GM23338 (cell line): ENCODE results near the gene POU5F1. TPM values are rescaled to one million over a fixed set of nuclear protein-coding genes. Genes with fewer than 3 reads are reported as not detected.

Experiments
- ATAC-seq: fragments of 200-7000 bp; cut with Tn5 transposase; 3 replicates; pipeline ENCODE4 v1.9.1; 2020
- DNase-seq: peaks from one replicate; pipeline ENCODE4 v3.0.0-alpha.2; 2015; ENCODE audit warnings: low spot score
- H2AFZ ChIP-seq: fragments of 200-600 bp; sonication (generic); 2 replicates; pipeline ENCODE4 v1.8.0; 2016; ENCODE audit warnings: antibody characterized with exemption, mild to moderate bottlenecking, moderate library complexity
- H3F3A ChIP-seq: fragments of 200-600 bp; sonication (generic); replicated peaks from 2 replicates; pipeline ENCODE4 v1.8.0; 2017; ENCODE audit warnings: antibody characterized with exemption, mixed run types, low read depth
- H3K27ac ChIP-seq: fragments of 200-600 bp; sonication (generic); 2 replicates; pipeline ENCODE4 v1.6.1; 2016; ENCODE audit warnings: low read depth
- H3K27me3 ChIP-seq: fragments of 200-600 bp; sonication (generic); 2 replicates; pipeline ENCODE4 v1.8.0; 2016; ENCODE audit warnings: mild to moderate bottlenecking, mixed run types, moderate library complexity; ENCODE audit not compliant: insufficient read depth
- H3K36me3 ChIP-seq: fragments of 200-600 bp; sonication (generic); 2 replicates; pipeline ENCODE4 v1.8.0; 2016; ENCODE audit warnings: mild to moderate bottlenecking; ENCODE audit not compliant: insufficient read depth
- H3K4me1 ChIP-seq: fragments of 200-600 bp; sonication (generic); 2 replicates; pipeline ENCODE4 v1.8.0; 2016; ENCODE audit warnings: mild to moderate bottlenecking, moderate library complexity; ENCODE audit not compliant: insufficient read depth
- H3K4me2 ChIP-seq: fragments of 200-600 bp; sonication (generic); 2 replicates; pipeline ENCODE4 v1.7.1; 2017; ENCODE audit warnings: mixed run types
- H3K4me3 ChIP-seq: fragments of 200-600 bp; sonication (generic); 2 replicates; pipeline ENCODE4 v1.6.1; 2016; ENCODE audit warnings: mixed run types
- H3K79me2 ChIP-seq: fragments of 200-600 bp; sonication (generic); replicated peaks from 2 replicates; pipeline ENCODE4 v1.8.0; 2017; ENCODE audit warnings: mild to moderate bottlenecking; ENCODE audit not compliant: insufficient read depth
- H3K9me2 ChIP-seq: fragments of 200-600 bp; sonication (generic); 2 replicates; pipeline ENCODE4 v1.8.0; 2017; ENCODE audit not compliant: insufficient read depth
- H4K20me1 ChIP-seq: fragments of 200-600 bp; sonication (generic); replicated peaks from 2 replicates; pipeline ENCODE4 v1.8.0; 2017; ENCODE audit warnings: mild to moderate bottlenecking; ENCODE audit not compliant: insufficient read depth
- H3K27ac Mint-ChIP-seq: 2 replicates; pipeline ENCODE4 v1.8.0; 2020; ENCODE audit warnings: inconsistent platforms, mild to moderate bottlenecking, moderate library complexity, mixed read lengths
- H3K27me3 Mint-ChIP-seq: 3 replicates; pipeline ENCODE4 v1.8.0; 2022; ENCODE audit warnings: low read depth, mild to moderate bottlenecking, moderate library complexity, mixed read lengths, inconsistent platforms; ENCODE audit not compliant: insufficient read depth, poor library complexity
- H3K36me3 Mint-ChIP-seq: 3 replicates; pipeline ENCODE4 v1.8.0; 2021; ENCODE audit warnings: low read depth, mild to moderate bottlenecking, inconsistent platforms, moderate library complexity, mixed read lengths
- H3K4me1 Mint-ChIP-seq: 3 replicates; pipeline ENCODE4 v1.8.0; 2020; ENCODE audit warnings: mild to moderate bottlenecking, inconsistent platforms, mixed read lengths
- H3K4me3 Mint-ChIP-seq: 3 replicates; pipeline ENCODE4 v1.8.0; 2021; ENCODE audit warnings: moderate library complexity, mild to moderate bottlenecking, inconsistent platforms, mixed read lengths
- H3K9me3 Mint-ChIP-seq: 3 replicates; pipeline ENCODE4 v1.8.0; 2020; ENCODE audit warnings: moderate library complexity, mild to moderate bottlenecking, inconsistent platforms, mixed read lengths
- EZH2phosphoT487 ChIP-seq: fragments of 200-600 bp; sonication (generic); IDR thresholded peaks from one replicate; pipeline ENCODE4 v1.8.1; 2018; ENCODE audit warnings: antibody characterized with exemption; ENCODE audit not compliant: unreplicated experiment
- JUNB ChIP-seq: IDR thresholded peaks from one replicate; pipeline ENCODE4 v1.6.1; 2016; ENCODE audit warnings: antibody characterized with exemption; ENCODE audit not compliant: unreplicated experiment
- NANOG ChIP-seq: IDR thresholded peaks from 2 replicates; pipeline ENCODE4 v1.6.1; 2016; ENCODE audit warnings: antibody characterized with exemption, borderline replicate concordance
- POLR2AphosphoS5 ChIP-seq: IDR thresholded peaks from 2 replicates; pipeline ENCODE4 v1.6.1; 2016; ENCODE audit warnings: antibody characterized with exemption, low read depth
- STAT1 ChIP-seq: IDR thresholded peaks from one replicate; pipeline ENCODE4 v1.6.1; 2016; ENCODE audit warnings: antibody characterized with exemption; ENCODE audit not compliant: unreplicated experiment
- ZNF114 ChIP-seq: fragments of 250-450 bp; sonication (Bioruptor Pico); IDR thresholded peaks from 2 replicates; pipeline ENCODE4 v1.5.0; 2020; ENCODE audit warnings: mild to moderate bottlenecking, moderate library complexity
- ZNF331 ChIP-seq: fragments of 250-450 bp; sonication (Bioruptor Pico); IDR thresholded peaks from 2 replicates; pipeline ENCODE4 v1.5.0; 2020; ENCODE audit warnings: low read depth, mild to moderate bottlenecking, moderate library complexity
- polyA plus RNA-seq: library from polyadenylated mRNA; unstranded; fragments of >200 nt; fragmentation: Nextera tagmentation; extraction: Ambion mirVana; gene quantifications from 2 replicates; pipeline ENCODE4 v1.2.1, GENCODE V29; 2016
- total RNA-seq: library from RNA; depleted of rRNA; stranded (reverse); fragments of >200 nt; shearing (Covaris generic); gene quantifications from 2 replicates; pipeline ENCODE4 v1.2.3, GENCODE V29; 2014
- TF ChIP-seq, protein P1 (sequence below): IDR thresholded peaks from one replicate; pipeline ENCODE4 v1.6.1; 2018; ENCODE audit warnings: antibody characterized with exemption; ENCODE audit not compliant: unreplicated experiment
- TF ChIP-seq, protein P2 (sequence below): fragments of 250-450 bp; sonication (Bioruptor Pico); IDR thresholded peaks from 2 replicates; pipeline ENCODE4 v1.5.0; 2020; ENCODE audit warnings: mild to moderate bottlenecking, moderate library complexity

POU5F1 gene
- total and polyA plus RNA-seq, 2 experiments from 2014 or later = 1,839 to 3,419 TPM

DNA sequence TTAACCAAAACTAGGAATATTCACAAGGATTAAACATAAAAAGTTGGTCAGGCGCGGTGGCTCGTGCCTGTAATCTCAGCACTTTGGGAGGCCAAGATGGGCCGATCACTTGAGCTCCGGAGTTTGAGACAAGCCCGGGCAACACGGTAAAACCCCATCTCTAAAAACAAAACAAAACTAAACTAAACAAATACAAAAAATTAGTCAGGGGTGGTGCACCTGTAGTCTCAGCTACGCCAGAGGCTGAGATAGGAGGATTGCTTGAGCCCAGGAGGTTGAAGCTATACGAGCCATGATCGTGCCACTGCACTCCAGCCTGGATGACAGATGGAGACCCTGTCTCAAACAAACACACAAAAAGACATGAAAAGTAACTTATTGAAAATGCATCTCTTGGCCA is 34.8 kb downstream of the POU5F1 start:
- 0 out of 2 replicates have a peak, but pooled peaks cover 7% of the 10 kb centered on the region for H3K4me1 ChIP-seq
- peaks cover 12% of the 10 kb centered on the region for H3K27me3 Mint-ChIP-seq
- no peak overlapping the region for H3K4me3 Mint-ChIP-seq
- DNase-seq (no peak), ATAC-seq (no peak)
- 0 out of 3 replicates have a peak, but pooled peaks cover 3% of the 10 kb centered on the region for H3K36me3 Mint-ChIP-seq
- no peak for TF ChIP-seq NANOG
- no peak for TF ChIP-seq JUNB
- no peak for TF ChIP-seq ZNF331 (CRISPR knock-in tag)
- TF ChIP-seq POLR2AphosphoS5 = no peak
- TF ChIP-seq STAT1 = no peak
- no peak for TF ChIP-seq EZH2phosphoT487
- TF ChIP-seq, protein P1, sequence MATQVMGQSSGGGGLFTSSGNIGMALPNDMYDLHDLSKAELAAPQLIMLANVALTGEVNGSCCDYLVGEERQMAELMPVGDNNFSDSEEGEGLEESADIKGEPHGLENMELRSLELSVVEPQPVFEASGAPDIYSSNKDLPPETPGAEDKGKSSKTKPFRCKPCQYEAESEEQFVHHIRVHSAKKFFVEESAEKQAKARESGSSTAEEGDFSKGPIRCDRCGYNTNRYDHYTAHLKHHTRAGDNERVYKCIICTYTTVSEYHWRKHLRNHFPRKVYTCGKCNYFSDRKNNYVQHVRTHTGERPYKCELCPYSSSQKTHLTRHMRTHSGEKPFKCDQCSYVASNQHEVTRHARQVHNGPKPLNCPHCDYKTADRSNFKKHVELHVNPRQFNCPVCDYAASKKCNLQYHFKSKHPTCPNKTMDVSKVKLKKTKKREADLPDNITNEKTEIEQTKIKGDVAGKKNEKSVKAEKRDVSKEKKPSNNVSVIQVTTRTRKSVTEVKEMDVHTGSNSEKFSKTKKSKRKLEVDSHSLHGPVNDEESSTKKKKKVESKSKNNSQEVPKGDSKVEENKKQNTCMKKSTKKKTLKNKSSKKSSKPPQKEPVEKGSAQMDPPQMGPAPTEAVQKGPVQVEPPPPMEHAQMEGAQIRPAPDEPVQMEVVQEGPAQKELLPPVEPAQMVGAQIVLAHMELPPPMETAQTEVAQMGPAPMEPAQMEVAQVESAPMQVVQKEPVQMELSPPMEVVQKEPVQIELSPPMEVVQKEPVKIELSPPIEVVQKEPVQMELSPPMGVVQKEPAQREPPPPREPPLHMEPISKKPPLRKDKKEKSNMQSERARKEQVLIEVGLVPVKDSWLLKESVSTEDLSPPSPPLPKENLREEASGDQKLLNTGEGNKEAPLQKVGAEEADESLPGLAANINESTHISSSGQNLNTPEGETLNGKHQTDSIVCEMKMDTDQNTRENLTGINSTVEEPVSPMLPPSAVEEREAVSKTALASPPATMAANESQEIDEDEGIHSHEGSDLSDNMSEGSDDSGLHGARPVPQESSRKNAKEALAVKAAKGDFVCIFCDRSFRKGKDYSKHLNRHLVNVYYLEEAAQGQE = no peak
- no peak for TF ChIP-seq ZNF114 (CRISPR knock-in tag)
- TF ChIP-seq, protein P2, sequence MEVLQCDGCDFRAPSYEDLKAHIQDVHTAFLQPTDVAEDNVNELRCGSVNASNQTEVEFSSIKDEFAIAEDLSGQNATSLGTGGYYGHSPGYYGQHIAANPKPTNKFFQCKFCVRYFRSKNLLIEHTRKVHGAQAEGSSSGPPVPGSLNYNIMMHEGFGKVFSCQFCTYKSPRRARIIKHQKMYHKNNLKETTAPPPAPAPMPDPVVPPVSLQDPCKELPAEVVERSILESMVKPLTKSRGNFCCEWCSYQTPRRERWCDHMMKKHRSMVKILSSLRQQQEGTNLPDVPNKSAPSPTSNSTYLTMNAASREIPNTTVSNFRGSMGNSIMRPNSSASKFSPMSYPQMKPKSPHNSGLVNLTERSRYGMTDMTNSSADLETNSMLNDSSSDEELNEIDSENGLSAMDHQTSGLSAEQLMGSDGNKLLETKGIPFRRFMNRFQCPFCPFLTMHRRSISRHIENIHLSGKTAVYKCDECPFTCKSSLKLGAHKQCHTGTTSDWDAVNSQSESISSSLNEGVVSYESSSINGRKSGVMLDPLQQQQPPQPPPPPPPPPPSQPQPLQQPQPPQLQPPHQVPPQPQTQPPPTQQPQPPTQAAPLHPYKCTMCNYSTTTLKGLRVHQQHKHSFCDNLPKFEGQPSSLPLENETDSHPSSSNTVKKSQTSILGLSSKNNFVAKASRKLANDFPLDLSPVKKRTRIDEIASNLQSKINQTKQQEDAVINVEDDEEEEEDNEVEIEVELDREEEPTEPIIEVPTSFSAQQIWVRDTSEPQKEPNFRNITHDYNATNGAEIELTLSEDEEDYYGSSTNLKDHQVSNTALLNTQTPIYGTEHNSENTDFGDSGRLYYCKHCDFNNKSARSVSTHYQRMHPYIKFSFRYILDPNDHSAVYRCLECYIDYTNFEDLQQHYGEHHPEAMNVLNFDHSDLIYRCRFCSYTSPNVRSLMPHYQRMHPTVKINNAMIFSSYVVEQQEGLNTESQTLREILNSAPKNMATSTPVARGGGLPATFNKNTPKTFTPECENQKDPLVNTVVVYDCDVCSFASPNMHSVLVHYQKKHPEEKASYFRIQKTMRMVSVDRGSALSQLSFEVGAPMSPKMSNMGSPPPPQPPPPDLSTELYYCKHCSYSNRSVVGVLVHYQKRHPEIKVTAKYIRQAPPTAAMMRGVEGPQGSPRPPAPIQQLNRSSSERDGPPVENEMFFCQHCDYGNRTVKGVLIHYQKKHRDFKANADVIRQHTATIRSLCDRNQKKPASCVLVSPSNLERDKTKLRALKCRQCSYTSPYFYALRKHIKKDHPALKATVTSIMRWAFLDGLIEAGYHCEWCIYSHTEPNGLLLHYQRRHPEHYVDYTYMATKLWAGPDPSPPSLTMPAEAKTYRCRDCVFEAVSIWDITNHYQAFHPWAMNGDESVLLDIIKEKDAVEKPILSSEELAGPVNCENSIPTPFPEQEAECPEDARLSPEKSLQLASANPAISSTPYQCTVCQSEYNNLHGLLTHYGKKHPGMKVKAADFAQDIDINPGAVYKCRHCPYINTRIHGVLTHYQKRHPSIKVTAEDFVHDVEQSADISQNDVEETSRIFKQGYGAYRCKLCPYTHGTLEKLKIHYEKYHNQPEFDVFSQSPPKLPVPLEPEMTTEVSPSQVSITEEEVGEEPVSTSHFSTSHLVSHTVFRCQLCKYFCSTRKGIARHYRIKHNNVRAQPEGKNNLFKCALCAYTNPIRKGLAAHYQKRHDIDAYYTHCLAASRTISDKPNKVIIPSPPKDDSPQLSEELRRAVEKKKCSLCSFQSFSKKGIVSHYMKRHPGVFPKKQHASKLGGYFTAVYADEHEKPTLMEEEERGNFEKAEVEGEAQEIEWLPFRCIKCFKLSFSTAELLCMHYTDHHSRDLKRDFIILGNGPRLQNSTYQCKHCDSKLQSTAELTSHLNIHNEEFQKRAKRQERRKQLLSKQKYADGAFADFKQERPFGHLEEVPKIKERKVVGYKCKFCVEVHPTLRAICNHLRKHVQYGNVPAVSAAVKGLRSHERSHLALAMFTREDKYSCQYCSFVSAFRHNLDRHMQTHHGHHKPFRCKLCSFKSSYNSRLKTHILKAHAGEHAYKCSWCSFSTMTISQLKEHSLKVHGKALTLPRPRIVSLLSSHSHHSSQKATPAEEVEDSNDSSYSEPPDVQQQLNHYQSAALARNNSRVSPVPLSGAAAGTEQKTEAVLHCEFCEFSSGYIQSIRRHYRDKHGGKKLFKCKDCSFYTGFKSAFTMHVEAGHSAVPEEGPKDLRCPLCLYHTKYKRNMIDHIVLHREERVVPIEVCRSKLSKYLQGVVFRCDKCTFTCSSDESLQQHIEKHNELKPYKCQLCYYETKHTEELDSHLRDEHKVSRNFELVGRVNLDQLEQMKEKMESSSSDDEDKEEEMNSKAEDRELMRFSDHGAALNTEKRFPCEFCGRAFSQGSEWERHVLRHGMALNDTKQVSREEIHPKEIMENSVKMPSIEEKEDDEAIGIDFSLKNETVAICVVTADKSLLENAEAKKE (CRISPR knock-in tag) = no peak
- no peaks in the 10 kb centered on the region for H3F3A ChIP-seq
- H3K27ac ChIP-seq = no peak overlapping the region
- H3K9me2 ChIP-seq = 0 out of 2 replicates have a peak, but pooled peaks cover 3% of the 10 kb centered on the region
- no peak overlapping the region for H3K4me3 ChIP-seq
- H3K4me2 ChIP-seq = no peak overlapping the region
- peaks cover 28% of the 10 kb centered on the region for H3K4me1 Mint-ChIP-seq
- H3K36me3 ChIP-seq = no peaks in the 10 kb centered on the region
- peaks cover 8% of the 10 kb centered on the region for H3K9me3 Mint-ChIP-seq
- no peaks in the 10 kb centered on the region for H4K20me1 ChIP-seq
- no peaks in the 10 kb centered on the region for H3K79me2 ChIP-seq
- no peak overlapping the region for H3K27ac Mint-ChIP-seq
- no peaks in the 10 kb centered on the region for H3K27me3 ChIP-seq
- no peak overlapping the region for H2AFZ ChIP-seq
